Measurements from ENCODE around the gene MEIOSIN.
A peak's percentile ranks its signal among the peaks of the same experiment; 100 is the strongest.

The MEIOSIN gene

GRCh38 chr19:45772912-45773311 is 39.7 kb downstream of the MEIOSIN start:
- Histone ChIP-seq H3K36me3 (ENCODE audit: control insufficient read depth, low read length) (peaks cover 12% of the 10 kb centered on the region; the same call in 1 of the 2 replicates), H3F3A (ENCODE audit: control insufficient read depth, insufficient read depth) (peaks cover 5% of the 10 kb centered on the region; the same call in 1 of the 2 replicates), H3K4me3 (ENCODE audit: low read length) (no peak overlapping the region), H3K4me2 (ENCODE audit: low read length) (peak overlapping the region; percentile 40), H3K9me2 (replicated peaks; ENCODE audit: control insufficient read depth, low read length) (no peaks in the 10 kb centered on the region), H3K4me1 (ENCODE audit: control insufficient read depth, low read length) (peaks cover 36% of the 10 kb centered on the region), H4K20me1 (ENCODE audit: control insufficient read depth, insufficient read depth, low read depth, low read length) (no peaks in the 10 kb centered on the region), H3K27ac (ENCODE audit: low read depth, low read length) (peak overlapping the region; percentile 30; the same call in 1 of the 2 replicates), H3K9me3 (ENCODE audit: control insufficient read depth, insufficient read depth, low read length) (no peaks in the 10 kb centered on the region), H3K79me2 (ENCODE audit: control insufficient read depth, low read length) (no peaks in the 10 kb centered on the region), H3K27me3 (ENCODE audit: control insufficient read depth, low read length) (peaks cover 4% of the 10 kb centered on the region)
- TF ChIP-seq EZH2phosphoT487 (IDR thresholded peaks at IDR 0.05; ENCODE audit: borderline replicate concordance, low read length) (no peak), CTCF (IDR thresholded peaks at IDR 0.05; ENCODE audit: low read depth, low read length, poor library complexity, severe bottlenecking) (no peak)

- peaks cover 3% of the 10 kb centered on the region for H4K20me1 ChIP-seq (ENCODE audit: control insufficient read depth, insufficient read depth, low read depth, low read length)
- H3K4me1 ChIP-seq (ENCODE audit: control insufficient read depth, low read length), result peaks cover 33% of the 10 kb centered on the region
- no peaks in the 10 kb centered on the region; the same call in 1 of the 2 replicates for H3K27me3 ChIP-seq (ENCODE audit: control insufficient read depth, low read length)
- peak overlapping the region; percentile 40 for H3K4me2 ChIP-seq (ENCODE audit: low read length)
- H3K4me3 ChIP-seq (ENCODE audit: low read length), result no peak overlapping the region
- H3K9me2 ChIP-seq (replicated peaks; ENCODE audit: control insufficient read depth, low read length), result no peaks in the 10 kb centered on the region
- TF ChIP-seq EZH2phosphoT487 (IDR thresholded peaks at IDR 0.05; ENCODE audit: borderline replicate concordance, low read length) (no peak), CTCF (IDR thresholded peaks at IDR 0.05; ENCODE audit: low read depth, low read length, poor library complexity, severe bottlenecking) (no peak)
- H3K9me3 ChIP-seq (ENCODE audit: control insufficient read depth, insufficient read depth, low read length), result no peaks in the 10 kb centered on the region
- peak overlapping the region; percentile 30; the same call in 1 of the 2 replicates for H3K27ac ChIP-seq (ENCODE audit: low read depth, low read length)
- H3F3A ChIP-seq (ENCODE audit: control insufficient read depth, insufficient read depth), result peaks cover 5% of the 10 kb centered on the region; the same call in 1 of the 2 replicates
- no peaks in the 10 kb centered on the region for H3K79me2 ChIP-seq (ENCODE audit: control insufficient read depth, low read length)
- H3K36me3 ChIP-seq (ENCODE audit: control insufficient read depth, low read length), result peaks cover 17% of the 10 kb centered on the region; the same call in 1 of the 2 replicates
Observed at GRCh38 chr19:45773384-45773783, 40.1 kb downstream of the MEIOSIN start.

- Histone ChIP-seq H3K79me2 (ENCODE audit: control insufficient read depth, low read length) (no peaks in the 10 kb centered on the region), H4K20me1 (ENCODE audit: control insufficient read depth, insufficient read depth, low read depth, low read length) (peaks cover 6% of the 10 kb centered on the region), H3K27me3 (ENCODE audit: control insufficient read depth, low read length) (no peaks in the 10 kb centered on the region), H3K9me3 (ENCODE audit: control insufficient read depth, insufficient read depth, low read length) (no peaks in the 10 kb centered on the region), H3K9me2 (replicated peaks; ENCODE audit: control insufficient read depth, low read length) (no peaks in the 10 kb centered on the region), H3K4me1 (ENCODE audit: control insufficient read depth, low read length) (peaks cover 40% of the 10 kb centered on the region), H3K36me3 (ENCODE audit: control insufficient read depth, low read length) (peaks cover 21% of the 10 kb centered on the region; the same call in 1 of the 2 replicates), H3K27ac (ENCODE audit: low read depth, low read length) (no peak overlapping the region), H3K4me3 (ENCODE audit: low read length) (no peak overlapping the region), H3K4me2 (ENCODE audit: low read length) (no peak overlapping the region), H3F3A (ENCODE audit: control insufficient read depth, insufficient read depth) (peaks cover 5% of the 10 kb centered on the region; the same call in 1 of the 2 replicates)
- no peak for TF ChIP-seq CTCF (IDR thresholded peaks at IDR 0.05; ENCODE audit: low read depth, low read length, poor library complexity, severe bottlenecking)
- no peak for TF ChIP-seq EZH2phosphoT487 (IDR thresholded peaks at IDR 0.05; ENCODE audit: borderline replicate concordance, low read length)
Observed at GRCh38 chr19:45774765-45775164, 41.5 kb downstream of the MEIOSIN start.
